ENCODE results near the gene ZNF248. TPM values are rescaled to one million over a fixed set of nuclear protein-coding genes. Genes with fewer than 3 reads are reported as not detected.

The ZNF248 gene
- total RNA-seq, 1 donor from 2014 or later, result 14.3 TPM

DNA sequence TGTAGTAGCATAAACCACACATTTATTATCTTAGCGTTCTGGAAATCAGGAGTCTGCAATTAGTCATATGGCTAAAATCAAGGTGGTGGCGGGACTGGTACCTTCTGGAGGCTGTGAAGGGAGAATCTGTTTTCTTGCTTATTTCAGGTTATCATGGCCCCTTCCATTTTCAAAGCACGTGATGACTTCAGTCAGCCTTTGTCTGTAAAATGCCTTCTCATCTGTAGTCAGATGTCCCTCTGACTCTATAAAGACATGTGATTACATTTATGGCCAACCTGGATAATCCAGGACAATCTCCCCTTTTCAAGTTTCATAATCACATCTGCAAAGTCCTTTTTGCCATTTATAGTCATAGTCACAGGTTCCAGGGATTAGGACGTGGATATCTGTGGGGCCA, 15.5 kb upstream of the ZNF248 start:
- ATAC-seq (no peak), DNase-seq (no peak)
- Histone ChIP-seq H3K27me3 (ENCODE audit: low read depth) (no peaks in the 10 kb centered on the region), H3K4me3 (no peak overlapping the region), H3K9me3 (no peaks in the 10 kb centered on the region), H3K27ac (no peak overlapping the region), H3K36me3 (no peaks in the 10 kb centered on the region), H3K4me1 (no peaks in the 10 kb centered on the region)
- intact Hi-C loops (cut with DNase I), result no loop called here
- TF ChIP-seq, protein P1, sequence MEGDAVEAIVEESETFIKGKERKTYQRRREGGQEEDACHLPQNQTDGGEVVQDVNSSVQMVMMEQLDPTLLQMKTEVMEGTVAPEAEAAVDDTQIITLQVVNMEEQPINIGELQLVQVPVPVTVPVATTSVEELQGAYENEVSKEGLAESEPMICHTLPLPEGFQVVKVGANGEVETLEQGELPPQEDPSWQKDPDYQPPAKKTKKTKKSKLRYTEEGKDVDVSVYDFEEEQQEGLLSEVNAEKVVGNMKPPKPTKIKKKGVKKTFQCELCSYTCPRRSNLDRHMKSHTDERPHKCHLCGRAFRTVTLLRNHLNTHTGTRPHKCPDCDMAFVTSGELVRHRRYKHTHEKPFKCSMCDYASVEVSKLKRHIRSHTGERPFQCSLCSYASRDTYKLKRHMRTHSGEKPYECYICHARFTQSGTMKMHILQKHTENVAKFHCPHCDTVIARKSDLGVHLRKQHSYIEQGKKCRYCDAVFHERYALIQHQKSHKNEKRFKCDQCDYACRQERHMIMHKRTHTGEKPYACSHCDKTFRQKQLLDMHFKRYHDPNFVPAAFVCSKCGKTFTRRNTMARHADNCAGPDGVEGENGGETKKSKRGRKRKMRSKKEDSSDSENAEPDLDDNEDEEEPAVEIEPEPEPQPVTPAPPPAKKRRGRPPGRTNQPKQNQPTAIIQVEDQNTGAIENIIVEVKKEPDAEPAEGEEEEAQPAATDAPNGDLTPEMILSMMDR (IDR thresholded peaks at IDR 0.05), result no peak

DNA sequence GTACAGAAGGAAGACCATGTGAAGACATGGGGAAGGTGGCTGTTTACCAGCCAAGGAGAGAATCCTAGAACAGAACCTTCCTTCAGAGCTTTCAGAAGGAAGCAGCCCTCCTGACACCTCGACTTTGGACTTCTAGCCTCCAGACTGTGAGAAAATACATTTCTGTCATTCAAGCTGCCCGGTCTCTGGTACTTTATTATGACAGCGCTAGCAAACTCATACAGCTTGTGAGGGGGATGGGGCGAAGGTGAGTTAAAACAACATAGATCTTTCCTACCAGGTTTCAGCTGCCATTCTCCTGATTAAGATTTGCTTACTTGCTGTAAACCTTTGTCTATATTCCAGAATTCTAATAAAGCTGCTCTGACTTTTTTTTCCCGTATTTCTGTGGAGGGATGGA, 14.9 kb upstream of the ZNF248 start:
- H3K27me3 ChIP-seq (ENCODE audit: low read depth), result no peaks in the 10 kb centered on the region
- H3K9me3 ChIP-seq, result no peaks in the 10 kb centered on the region
- TF ChIP-seq, protein P1 (IDR thresholded peaks at IDR 0.05), result no peak
- no peak overlapping the region for H3K27ac ChIP-seq
- intact Hi-C loops (cut with DNase I), result no loop called here
- no peaks in the 10 kb centered on the region for H3K4me1 ChIP-seq
- DNase-seq, result no peak
- no peak overlapping the region for H3K4me3 ChIP-seq
- no peak for ATAC-seq
- H3K36me3 ChIP-seq, result no peaks in the 10 kb centered on the region

DNA sequence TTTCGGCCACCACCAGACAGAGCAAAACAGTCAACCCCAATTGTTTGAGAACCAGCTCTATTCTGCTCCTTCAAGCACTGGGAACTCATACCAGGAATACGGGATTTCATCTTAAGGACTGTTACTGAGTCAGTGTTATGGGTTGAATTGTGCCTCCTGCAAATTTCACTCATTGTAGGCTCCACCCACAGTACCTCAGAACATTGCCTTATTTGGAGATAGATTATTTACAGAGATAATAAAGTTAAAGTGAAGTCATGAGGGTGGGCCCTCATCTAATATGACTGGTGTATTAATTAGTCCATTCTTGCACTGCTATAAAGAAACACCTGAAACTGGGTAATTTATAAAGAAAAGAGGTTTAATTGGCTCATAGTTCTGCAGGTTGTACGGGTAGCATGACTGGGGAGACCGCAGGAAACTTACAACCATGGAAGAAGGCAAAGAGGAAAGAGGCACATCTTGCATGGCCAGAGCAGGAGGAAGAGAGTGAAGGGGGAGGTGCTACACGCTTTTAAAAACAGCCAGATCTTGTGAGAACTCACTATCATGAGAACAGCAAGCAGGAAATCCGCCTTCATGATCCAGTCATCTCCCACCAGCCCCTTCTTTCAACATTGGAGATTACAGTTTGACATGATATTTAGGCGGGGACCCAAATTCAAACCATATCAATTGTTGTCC, 14.3 kb upstream of the ZNF248 start:
- H3K4me1 ChIP-seq, result no peaks in the 10 kb centered on the region
- no peaks in the 10 kb centered on the region for H3K36me3 ChIP-seq
- TF ChIP-seq, protein P1 (IDR thresholded peaks at IDR 0.05), result no peak
- no peaks in the 10 kb centered on the region for H3K9me3 ChIP-seq
- DNase-seq, result no peak
- H3K27me3 ChIP-seq (ENCODE audit: low read depth), result no peaks in the 10 kb centered on the region
- intact Hi-C loops (cut with DNase I), result no loop called here
- no peak overlapping the region for H3K4me3 ChIP-seq
- H3K27ac ChIP-seq, result no peak overlapping the region
- ATAC-seq, result no peak

DNA sequence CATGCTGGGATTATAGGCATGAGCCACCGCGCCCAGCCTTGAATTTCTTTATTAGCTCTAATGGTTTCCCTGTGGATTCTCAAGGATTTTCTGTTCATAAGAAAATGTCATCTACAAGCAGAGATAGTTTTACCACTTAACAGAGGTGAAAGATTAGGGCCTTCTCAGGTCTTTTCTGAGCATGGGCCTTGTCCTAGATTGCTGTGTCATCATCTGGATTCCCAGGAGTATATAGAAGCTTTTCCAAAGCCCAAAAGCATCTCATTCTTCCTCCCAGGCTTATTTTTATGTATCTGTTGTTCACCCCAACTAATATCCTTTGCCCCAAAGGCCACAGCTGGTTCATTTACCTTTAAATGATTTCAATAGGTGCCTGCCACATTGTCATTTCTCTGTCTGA, 13.7 kb upstream of the ZNF248 start:
- Histone ChIP-seq H3K4me1 (no peaks in the 10 kb centered on the region), H3K36me3 (no peaks in the 10 kb centered on the region), H3K27me3 (ENCODE audit: low read depth) (no peaks in the 10 kb centered on the region), H3K4me3 (no peak overlapping the region), H3K27ac (no peak overlapping the region), H3K9me3 (no peaks in the 10 kb centered on the region)
- TF ChIP-seq, protein P1 (IDR thresholded peaks at IDR 0.05), result no peak
- DNase-seq (no peak), ATAC-seq (no peak)
- intact Hi-C loops (cut with DNase I), result no loop called here

DNA sequence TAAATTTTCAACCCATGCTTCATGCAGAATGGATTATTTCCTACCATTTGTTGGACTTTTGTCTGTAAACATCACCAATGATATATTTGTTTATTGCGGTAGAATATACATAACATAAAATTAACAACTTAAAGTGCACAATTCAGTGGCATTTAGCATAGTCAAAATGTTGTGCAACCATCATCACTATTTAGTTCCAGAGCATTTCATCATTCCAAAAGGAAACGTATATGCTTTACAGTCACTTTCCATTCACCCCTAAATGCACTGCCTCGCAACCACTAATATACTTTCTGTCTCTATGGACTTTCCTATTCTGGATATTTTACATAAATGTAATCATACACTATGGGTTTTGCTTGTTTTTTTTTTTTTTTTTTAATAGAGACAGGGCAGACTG, 11.4 kb upstream of the ZNF248 start:
- no peaks in the 10 kb centered on the region for H3K36me3 ChIP-seq
- H3K4me1 ChIP-seq, result no peaks in the 10 kb centered on the region
- H3K9me3 ChIP-seq, result no peaks in the 10 kb centered on the region
- ATAC-seq, result no peak
- TF ChIP-seq, protein P1 (IDR thresholded peaks at IDR 0.05), result no peak
- H3K27ac ChIP-seq, result no peak overlapping the region
- intact Hi-C loops (cut with DNase I), result no loop called here
- H3K27me3 ChIP-seq (ENCODE audit: low read depth), result no peaks in the 10 kb centered on the region
- DNase-seq, result no peak
- no peak overlapping the region for H3K4me3 ChIP-seq

All from lower lobe of right lung (tissue), 2 donors.